DMS 273 (cell line): ENCODE data around the gene AEBP2.
"Not testable (repeated sequence)": the region's sequence is repeated elsewhere in the genome, so short reads cannot be mapped to it uniquely, and the experiment has no call there.

Experiments
- DNase-seq: peaks from one replicate; lab custom pipeline; 2025; ENCODE audit not compliant: unreplicated experiment; lab: John Stamatoyannopoulos, UW

AEBP2 gene

DNA sequence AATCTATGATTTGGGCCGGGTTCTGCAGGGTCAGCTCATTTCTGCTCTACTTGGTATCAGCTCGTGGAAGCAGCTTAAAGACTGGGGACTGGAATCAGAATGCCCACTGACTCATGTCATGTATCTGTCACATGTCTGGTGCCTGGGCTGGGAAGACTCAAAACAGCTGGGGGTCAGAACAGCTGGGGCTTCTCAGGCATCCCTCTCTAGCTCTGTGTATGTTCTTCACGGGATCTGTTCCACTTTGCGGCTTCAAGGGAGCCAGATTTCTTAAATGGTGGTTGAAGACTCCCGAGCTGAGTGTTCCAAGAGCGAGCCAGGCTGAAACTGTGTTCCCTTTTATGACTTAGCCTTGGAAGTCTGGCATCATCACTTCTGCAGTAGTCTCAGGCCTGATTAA is 11.9 kb downstream of the AEBP2 start:
- no peak for DNase-seq

DNA sequence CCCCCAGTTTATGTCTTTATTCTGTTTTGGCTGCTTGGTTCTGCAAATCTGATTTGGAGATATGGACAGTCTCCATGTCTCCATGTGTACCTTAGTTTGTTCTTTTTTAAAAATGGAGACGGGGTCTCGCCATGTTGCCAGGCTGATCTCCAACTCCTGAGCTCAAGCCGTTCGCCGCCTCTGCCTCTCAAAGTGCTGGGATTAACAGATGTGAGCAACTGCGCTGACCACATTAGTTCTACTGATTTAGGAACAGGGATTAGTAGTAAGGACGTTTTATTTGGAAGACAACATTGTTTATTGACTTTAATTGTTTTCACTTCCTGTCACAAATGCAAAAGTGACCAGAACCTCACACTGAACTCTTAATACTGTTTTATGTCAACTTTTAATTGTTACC is 14.7 kb downstream of the AEBP2 start:
- no peak for DNase-seq

DNA sequence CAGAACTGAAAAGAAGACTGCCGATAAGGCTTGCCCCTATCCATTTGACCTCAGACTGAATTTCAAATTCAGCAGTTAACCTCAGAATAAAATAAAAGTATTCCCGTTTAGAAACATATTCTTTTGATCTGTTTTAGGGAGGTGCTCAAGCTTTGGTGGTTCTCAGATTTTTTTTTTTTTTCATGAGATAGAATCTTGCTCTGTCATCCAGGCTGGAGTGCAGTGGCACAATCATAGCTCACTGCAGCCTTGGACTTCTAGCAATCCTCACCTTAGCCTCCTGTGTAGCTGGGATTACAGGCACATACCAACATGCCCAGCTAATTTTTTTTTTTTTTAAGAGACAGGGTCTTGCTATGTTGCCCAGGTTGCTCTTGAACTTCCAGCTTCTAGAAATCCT is 15.5 kb downstream of the AEBP2 start:
- DNase-seq: no peak

DNA sequence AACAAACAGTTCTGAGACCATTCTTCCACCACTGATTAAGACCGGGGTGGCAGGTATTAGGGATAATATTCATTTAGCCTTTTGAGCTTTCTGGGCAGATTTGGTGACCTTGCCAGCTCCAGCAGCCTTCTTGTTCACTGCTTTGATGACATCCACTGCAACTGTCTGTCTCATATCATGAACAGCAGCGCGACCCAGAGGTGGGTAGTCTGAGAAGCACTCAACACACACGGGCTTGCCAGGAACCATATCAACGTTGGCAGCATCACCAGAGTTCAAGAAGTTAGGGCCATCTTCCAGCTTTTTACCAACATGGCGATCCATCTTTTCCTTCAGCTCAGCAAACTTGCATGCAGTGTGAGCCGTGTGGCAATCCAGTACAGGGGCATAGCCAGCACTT is 16.9 kb downstream of the AEBP2 start:
- no peak for DNase-seq

DNA sequence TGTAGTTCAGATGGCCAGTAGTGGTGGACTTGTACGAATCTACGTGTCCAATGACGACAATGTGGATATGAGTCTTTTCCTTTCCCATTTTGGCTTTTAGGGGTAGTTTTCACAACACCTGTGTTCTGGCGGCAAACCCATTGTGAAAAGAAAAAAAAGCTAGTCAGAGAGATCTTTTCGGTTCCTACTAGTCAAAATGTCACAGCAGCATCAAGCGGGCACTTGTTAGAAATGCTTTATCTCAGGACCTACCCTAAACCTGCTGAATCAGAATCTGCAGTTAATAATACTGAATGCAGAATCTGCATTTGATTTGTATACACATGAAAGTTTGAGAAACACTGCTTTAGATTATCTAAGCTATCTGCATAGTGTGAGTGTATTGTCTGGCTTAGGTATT is 18.3 kb downstream of the AEBP2 start:
- DNase-seq: no peak

GRCh38 chr12:19458733-19459132 is 19.4 kb downstream of the AEBP2 start:
- no peak for DNase-seq

DNA sequence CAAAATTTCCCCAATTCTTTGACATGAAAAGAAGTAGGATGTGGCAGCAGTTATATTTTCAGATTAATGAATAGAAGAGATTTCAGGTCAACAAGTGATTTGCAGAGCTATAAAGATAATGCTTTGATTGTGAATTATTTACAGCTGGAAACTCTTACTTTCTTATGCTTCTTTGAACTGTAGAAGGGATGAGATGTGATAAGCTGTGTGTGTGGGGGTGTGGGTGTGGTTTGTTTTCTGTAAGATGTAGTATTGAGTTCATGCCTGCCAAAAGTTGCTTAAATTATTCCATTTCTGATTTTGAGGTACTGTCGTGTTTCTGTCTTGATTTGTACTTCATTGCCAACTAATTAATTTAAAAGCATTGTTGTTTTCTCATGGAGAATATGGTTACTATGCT is 22.7 kb downstream of the AEBP2 start:
- no peak for DNase-seq

- no peak for DNase-seq
Measured at GRCh38 chr12:19462406-19462805, 23.1 kb downstream of the AEBP2 start.

- DNase-seq: no peak
Measured at GRCh38 chr12:19464192-19464580, 24.9 kb downstream of the AEBP2 start.

DNA sequence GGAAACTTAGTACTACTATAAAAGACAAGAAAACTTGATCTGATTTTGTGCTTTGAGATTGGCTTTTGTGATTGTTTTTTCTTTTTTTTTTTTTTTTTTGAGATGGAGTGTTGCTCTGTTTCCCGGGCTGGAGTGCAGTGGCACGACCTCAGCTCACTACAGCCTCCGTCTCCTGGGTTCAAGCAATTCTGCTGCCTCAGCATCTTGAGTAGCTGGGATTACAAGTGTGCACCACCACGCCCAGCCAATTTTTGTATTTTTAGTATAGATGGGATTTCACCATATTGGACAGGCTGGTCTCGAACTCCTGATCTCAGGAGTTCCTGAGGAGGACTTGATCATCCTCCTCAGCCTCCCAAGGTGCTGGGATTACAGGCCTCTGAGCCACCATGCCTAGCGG is 26.4 kb downstream of the AEBP2 start:
- no peak for DNase-seq

- DNase-seq: no peak
Measured at GRCh38 chr12:19474147-19474546, 34.9 kb downstream of the AEBP2 start.

GRCh38 chr12:19475884-19476505 is 36.7 kb downstream of the AEBP2 start:
- not testable (repeated sequence) for DNase-seq

DNA sequence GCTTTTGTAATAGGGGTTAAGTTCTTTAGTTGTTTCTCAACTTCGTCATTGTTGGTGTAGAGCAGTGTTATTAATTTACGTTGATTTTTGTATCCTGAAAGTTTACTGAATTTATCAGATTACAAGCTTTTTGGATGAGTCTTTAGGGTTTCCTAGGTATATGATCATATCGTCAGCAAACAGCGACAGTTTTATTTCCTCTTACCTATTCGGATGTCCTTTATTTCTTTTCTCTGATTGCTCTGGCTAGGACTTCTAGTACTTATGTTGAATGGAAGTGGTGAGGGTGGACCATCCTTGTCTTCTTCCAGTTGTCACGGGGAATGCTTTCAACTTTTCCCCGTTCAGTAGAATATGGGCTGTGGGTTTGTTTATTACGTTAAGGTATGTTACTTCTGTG is 37.8 kb downstream of the AEBP2 start:
- no peak for DNase-seq

- DNase-seq: no peak
Measured at GRCh38 chr12:19480459-19480858, 41.2 kb downstream of the AEBP2 start.

GRCh38 chr12:19482036-19482435 is 42.7 kb downstream of the AEBP2 start:
- DNase-seq: no peak

DNA sequence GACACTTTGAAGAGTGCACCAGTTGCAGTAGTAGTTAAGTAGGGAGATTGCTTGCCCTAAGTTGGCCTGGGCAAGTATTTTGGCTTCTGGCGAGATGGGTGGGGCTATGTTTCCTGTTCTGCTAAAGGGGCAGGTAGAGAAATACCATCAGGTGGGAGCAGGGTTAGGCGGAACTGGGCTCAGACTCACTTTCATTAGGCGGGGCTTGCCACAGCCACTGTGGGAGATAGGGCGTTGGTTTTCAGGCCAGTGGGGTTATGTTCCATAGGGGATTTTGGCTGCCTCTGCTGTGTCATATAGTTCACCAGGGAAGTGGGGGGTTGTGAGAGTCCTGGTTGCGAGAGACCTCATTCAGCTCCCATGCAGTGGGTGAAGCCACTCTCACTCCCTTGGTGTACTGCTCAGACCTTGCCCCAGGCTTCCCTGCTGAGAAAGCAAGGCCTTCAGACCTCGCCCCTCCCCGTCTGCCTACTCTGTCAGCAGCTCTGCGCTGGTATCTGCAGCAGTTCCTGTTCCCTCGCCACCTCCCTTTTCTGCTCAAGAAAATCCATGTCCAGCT is 43.3 kb downstream of the AEBP2 start:
- DNase-seq: no peak

DNA sequence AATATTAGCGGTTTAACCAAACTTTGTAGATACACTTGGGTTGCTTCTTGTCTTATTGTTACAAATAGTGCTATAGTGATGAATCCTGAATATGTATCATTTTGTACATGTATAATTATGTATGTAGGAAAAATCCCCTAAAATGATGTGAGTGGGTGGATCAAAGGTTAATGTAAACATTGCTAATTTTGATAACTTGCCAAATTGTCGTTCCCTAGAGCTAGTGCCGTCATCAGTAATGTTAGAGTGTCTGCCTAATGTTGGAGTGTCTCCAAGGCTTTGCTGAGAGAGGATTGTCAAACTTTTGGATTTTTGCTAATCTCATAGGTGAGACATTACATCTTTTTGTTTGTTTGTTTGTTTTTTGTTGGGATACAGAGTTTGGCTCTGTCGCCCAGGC is 44.4 kb downstream of the AEBP2 start:
- DNase-seq: no peak

DNA sequence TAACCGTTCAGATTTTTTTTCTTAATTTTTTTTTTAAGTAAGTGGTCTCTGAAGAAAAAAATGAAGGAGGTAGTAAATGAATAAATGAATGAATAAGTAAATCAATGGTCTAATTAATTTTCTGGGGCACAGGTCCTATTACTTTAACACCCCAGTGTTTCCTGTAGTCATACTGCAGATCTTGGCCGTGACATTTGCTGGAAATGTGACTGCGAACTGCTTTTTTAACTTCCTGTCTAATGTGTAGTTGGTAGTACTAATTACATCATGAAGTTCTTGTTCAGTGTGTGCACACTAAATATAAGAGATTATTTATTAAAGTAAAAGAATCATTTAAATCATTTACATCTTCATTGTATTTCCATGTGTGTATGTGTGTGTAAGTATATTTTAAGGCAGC is 45.4 kb downstream of the AEBP2 start:
- no peak for DNase-seq

DNA sequence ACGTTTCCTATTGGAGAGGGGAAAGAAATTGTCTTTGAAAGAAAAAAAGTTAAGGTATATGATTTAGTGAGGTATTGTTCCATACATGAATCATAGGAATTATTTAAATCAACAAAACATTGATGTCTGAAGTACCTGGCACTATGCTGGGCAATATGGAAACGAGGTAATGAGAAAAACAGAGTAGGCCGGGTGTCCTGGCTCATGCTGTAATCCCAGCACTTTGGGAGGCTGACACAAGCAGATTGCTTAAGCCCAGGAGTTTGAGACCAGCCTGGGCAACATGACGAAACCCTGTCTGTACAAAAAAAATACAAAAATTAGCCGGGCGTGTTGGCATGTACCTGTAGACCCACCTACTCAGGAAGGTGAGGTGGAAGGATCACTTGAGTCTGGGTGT is 45.9 kb downstream of the AEBP2 start:
- no peak for DNase-seq

DNA sequence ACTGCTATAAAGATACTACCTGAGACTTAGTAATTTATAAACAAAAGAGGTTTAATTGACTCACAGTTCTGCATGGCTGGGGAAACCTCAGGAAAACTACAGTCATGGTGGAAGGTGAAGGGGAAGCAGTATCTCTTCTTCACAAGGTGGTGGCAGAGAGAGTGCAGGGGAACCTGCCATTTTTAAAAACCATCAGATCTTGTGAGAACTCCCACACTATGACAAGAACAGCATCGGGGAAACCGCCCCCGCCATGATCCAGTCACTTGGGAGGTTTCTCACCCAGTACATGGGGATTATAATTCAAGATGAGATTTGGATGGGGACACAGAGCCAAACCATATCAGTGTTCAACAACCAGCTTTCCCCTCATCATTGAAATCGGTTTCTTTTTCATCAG is 49.9 kb downstream of the AEBP2 start:
- no peak for DNase-seq

DNA sequence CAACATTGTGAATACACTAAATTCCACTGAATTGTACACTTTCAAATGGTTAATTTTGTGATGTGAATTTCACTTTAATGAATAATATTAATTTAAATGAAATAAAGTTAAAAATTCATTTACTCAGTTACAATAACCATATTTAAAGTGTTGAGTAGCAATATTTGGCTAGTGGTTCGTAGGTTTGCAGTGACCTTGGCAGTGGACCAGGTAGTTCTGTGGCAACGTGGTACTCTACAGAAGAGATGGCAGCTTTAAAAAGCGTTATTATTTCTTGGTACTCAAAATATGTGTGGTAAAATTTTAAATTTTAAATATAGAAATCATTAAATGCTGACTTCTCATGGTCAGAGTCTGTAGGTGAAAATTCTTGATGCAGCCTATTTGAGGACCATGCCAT is 51.6 kb downstream of the AEBP2 start:
- no peak for DNase-seq

DNA sequence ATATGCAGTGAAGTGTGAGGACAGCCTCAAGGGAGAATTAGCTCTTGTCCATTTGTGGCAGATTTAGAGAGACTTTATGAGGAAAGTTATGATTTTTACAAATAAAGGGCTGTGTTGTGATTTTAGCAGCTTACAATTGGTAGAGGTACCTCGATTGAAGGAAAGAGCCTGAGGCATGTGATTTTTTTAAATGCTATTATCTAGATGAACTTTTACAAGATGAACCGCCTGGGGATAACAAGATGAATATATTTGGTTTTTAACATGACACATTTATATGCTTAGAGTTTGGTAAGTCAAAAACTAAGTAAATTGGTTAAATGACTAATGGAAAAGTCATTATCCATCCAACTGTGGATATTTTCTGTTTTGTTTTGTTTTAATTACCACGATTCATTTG is 52.6 kb downstream of the AEBP2 start:
- DNase-seq: no peak

GRCh38 chr12:19496219-19496878 is 57.1 kb downstream of the AEBP2 start:
- no peak for DNase-seq
